NCI-H2196 (cell line): ENCODE data around the gene TNFSF4.
"Not testable (repeated sequence)": the region's sequence is repeated elsewhere in the genome, so short reads cannot be mapped to it uniquely, and the experiment has no call there.

Experiments
- DNase-seq: peaks from one replicate; lab custom pipeline; 2025; ENCODE audit not compliant: unreplicated experiment; lab: John Stamatoyannopoulos, UW

The TNFSF4 gene

GRCh38 chr1:173164686-173165085 is 42.4 kb downstream of the TNFSF4 start:
- no peak for DNase-seq

DNA sequence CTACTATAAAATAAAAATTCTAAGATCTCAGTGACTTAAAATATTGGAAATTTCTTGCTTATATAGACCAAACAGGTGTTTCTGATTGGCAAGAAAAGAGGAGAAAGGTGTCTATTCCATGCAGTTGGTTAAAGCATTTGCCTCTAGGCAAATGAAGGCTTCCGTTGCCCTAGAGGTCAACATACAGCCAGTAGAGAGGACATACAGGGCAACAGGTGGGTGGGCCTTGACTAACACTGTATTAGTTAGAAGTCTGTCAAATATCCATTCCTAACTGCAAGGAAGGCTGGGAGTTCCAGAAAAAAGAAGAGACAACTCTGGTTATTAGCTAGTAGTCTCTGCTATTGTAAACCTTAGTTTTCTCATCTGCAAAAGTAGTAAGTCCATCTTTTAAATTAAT is 43.0 kb downstream of the TNFSF4 start:
- no peak for DNase-seq

DNA sequence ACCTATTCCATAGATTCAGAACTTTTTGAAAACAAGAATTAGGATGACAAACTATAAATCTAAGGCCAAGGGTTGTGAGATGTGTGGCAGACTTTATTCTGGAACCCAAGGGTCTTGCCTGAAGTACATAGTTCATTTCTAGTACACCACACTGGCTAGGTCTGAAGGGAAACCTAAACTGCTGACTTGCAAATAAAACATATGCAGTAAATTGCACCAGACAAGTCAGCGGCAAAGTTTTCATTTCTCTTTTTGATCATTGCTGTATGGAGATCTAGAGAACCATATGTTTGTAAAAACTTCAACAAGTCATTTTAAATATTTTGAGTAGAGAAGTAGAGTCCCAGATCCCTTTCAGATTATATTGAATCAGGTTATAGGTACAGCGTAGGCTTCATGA is 43.9 kb downstream of the TNFSF4 start:
- no peak for DNase-seq

DNA sequence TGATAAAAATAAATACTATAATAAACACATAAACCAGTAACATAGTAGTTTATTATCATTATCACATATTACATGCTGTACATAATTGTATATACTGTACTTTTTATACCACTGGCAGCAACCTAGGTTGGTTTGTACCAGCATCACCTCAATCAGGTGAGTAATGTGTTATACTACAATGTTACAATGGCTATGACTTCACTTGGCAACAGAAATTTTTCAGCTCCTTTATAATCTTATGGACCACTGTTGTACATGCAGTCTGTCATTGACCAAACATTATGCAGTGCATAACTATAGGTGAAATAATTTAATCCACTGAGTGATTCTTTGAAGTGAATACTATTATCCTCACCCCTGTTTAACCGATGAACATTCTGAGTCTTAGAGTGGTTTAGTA is 44.5 kb downstream of the TNFSF4 start:
- no peak for DNase-seq

- no peak for DNase-seq
These were observed 45.5 kb downstream of the TNFSF4 start for GRCh38 chr1:173161510-173162221.

DNA sequence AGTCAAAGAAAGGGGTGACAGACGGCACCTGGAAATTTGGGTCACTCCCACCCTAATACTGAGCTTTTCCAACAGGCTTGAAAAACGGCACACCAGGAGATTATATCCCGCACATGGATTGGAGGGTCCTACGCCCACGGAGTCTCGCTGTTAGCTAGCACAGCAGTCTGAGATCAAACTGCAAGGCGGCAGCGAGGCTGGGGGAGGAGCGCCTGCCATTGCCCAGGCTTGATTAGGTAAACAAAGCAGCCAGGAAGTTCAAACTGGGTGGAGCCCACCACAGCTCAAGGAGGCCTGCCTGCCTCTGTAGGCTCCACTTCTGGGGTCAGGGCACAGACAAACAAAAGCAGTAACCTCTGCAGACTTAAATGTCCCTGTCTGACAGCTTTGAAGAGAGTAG is 53.2 kb downstream of the TNFSF4 start:
- not testable (repeated sequence) for DNase-seq

- no peak for DNase-seq
These were observed 53.6 kb downstream of the TNFSF4 start for GRCh38 chr1:173153503-173153902.

GRCh38 chr1:173152598-173152997 is 54.5 kb downstream of the TNFSF4 start:
- no peak for DNase-seq

GRCh38 chr1:173150795-173151194 is 56.3 kb downstream of the TNFSF4 start:
- DNase-seq = no peak

- no peak for DNase-seq
These were observed 57.2 kb downstream of the TNFSF4 start for GRCh38 chr1:173149887-173150286.

GRCh38 chr1:173148971-173149370 is 58.2 kb downstream of the TNFSF4 start:
- DNase-seq = no peak

- no peak for DNase-seq
These were observed 58.6 kb downstream of the TNFSF4 start for GRCh38 chr1:173148545-173148944.

DNA sequence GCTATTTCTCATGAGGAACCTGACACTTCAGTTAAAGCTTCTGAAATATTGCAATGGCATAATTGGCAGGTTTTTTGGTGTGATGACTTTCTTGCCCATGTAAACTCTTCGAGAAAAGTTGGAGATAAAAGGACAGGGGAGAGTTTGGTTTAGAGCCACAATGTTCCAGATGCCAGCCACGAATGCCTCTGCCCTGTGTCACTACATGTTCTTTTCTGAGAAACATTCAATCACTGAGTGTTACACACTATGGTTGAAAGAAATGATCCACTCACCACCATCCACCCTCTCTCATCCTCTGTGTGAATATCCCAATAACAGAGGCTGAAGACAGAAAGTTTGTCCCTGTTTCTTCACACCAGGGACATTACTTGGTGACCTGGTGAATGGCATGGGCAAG is 66.4 kb downstream of the TNFSF4 start:
- DNase-seq = no peak

- DNase-seq = no peak
These were observed 67.4 kb downstream of the TNFSF4 start for GRCh38 chr1:173139706-173140105.

DNA sequence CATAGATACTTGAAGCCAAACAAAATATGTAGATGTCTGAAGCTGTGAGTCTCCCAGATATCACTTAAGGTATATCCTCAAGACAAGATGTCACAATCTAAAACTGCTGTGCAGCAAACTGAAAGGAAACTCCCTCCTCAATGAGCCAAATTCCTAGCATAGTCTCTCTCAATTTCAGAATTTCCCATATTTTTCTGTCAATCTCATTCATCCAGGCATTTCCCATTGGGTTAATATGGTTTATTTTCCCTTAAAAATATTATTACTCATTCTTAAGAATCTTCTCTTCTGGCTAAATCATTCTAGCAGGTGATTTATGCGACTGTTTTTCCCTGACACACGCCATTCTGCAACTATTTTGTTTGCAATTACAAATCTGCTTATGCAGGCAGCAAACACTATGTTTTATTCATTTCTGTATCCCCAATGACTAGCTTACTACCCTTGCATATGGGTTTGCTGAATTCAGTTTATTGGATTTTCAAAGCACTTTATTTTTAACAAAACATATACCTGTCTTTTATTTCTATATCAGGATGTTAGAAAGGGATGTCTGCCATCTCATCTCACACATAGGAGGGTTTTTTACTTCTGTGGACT is 69.9 kb downstream of the TNFSF4 start:
- DNase-seq = no peak

DNA sequence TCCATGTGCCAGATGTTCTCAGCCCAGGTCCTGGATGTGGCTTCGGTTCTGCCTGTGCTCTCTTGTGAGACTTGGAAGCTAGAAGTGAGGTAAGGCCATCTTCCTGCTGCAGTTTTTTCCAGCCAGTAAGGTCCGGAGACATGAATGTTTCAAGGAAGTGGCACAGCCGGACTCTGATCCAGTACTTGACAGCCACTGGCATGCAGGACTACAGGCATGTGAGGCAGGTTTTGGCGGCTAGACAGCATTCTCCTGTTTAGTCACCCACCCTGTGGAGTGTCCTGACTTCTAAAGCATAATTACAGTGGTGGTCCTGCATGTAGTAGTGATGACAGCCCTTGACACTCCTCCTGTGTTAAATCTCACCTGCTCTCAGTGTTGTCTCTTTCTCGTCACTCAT is 72.3 kb downstream of the TNFSF4 start:
- DNase-seq = no peak

- no peak for DNase-seq
These were observed 73.1 kb downstream of the TNFSF4 start for GRCh38 chr1:173134029-173134428.
